Activated CD4-positive, alpha-beta T cell treated with anti-CD3 and anti-CD28 coated beads, Interleukin-2, amount 10 ng/mL, durations not matched to agents 24 days and 14 days (primary cell): ENCODE data around the gene KLHL24. TPM values are rescaled to one million over a fixed set of nuclear protein-coding genes. Genes with fewer than 3 reads are reported as not detected.
"Not testable (repeated sequence)": the region's sequence is repeated elsewhere in the genome, so short reads cannot be mapped to it uniquely, and the experiment has no call there.

ENCODE experiments used
- DNase-seq: peaks from one replicate; pipeline ENCODE4 v3.0.0; 2022
- H3K27ac Mint-ChIP-seq: one replicate; pipeline ENCODE4 v1.8.0; 2022; ENCODE audit warnings: mild to moderate bottlenecking, mixed read lengths
- H3K27me3 Mint-ChIP-seq: one replicate; pipeline ENCODE4 v1.8.0; 2022; ENCODE audit warnings: mixed read lengths
- H3K36me3 Mint-ChIP-seq: one replicate; pipeline ENCODE4 v1.8.0; 2022; ENCODE audit warnings: low read depth, mild to moderate bottlenecking, mixed read lengths
- H3K4me1 Mint-ChIP-seq: one replicate; pipeline ENCODE4 v1.8.0; 2021; ENCODE audit warnings: mixed read lengths
- H3K4me3 Mint-ChIP-seq: one replicate; pipeline ENCODE4 v1.8.0; 2022; ENCODE audit warnings: mild to moderate bottlenecking, moderate library complexity, mixed read lengths
- H3K9me3 Mint-ChIP-seq: one replicate; pipeline ENCODE4 v1.8.0; 2021; ENCODE audit warnings: mixed read lengths
- intact Hi-C: fragments of 100-400 bp; cut with micrococcal nuclease; formaldehyde crosslinking; loops from one replicate; pipeline ENCODE4 v1.15.1; 2023
- total RNA-seq: library from RNA; stranded (reverse); gene quantifications from 2 replicates; pipeline ENCODE4 v1.2.3, GENCODE V29; 2022

Gene KLHL24
- total RNA-seq, 1 donor from 2014 or later = 6.7 TPM

DNA sequence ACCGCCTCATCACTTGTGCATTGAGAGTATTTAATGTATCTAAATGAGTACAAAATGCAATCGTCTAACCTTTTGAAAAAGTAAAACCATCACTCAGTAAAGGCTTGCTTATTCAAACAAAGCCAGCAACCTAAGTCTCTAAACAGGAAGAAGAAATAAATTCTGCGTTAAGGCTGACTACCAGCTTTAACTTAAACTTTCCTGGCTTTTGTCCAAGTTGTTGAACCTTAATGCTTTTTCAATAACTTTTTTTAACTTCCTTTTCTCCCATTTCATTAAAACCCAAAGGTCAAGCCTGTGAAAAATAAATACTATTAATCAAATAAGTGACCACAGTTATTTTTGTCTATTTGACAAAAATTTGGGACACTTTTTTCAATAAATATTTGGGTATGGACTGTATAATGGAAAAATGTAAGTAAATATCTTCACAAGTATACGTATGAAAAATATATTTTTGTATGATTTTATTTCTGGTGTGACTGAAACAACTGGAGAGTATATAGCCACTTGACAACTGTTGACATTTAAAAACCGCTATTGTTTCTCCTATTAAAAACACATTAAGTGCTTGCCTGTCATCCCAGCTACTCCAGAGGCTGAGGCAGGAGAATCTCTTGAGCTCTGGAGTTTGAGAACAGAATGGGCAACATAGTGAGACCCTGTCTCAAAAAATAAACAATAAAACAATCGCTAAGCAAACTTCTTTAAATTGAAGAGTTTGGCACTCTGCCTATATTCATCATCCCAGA lies 2.9 kb downstream of the KLHL24 start:
- Mint-ChIP-seq H3K27ac (peak overlapping the region; percentile 91), H3K36me3 (no peaks in the 10 kb centered on the region), H3K4me1 (peaks cover 20% of the 10 kb centered on the region), H3K4me3 (peak overlapping the region; percentile 94), H3K27me3 (no peaks in the 10 kb centered on the region), H3K9me3 (peaks cover 3% of the 10 kb centered on the region)
- intact Hi-C loops = loop anchor here (5.0 to 10.0 kb wide), 4 partner anchors 121 to 377 kb away; partner anchors contain the start of gene ABCC5
- DNase-seq = no peak

DNA sequence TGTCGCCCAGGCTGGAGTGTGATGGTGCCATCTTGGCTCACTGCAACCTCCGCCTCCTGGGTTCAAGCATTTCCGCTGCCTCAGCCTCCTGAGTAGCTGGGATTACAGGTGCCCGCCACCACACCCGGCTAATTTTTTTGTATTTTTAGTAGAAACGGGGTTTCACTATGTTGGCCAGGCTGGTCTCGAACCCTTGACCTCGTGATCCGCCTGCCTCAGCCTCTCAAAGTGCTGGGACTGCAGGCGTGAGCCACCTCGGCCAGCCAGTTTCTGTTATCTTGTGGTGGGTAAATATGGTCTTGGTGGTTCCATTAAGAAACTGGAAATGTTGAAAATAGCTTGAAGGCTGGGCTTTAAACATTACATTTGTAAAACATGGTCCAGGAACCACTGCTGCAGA lies 5.2 kb downstream of the KLHL24 start:
- H3K27me3 Mint-ChIP-seq, H3K4me3 Mint-ChIP-seq, intact Hi-C loops, H3K36me3 Mint-ChIP-seq, H3K9me3 Mint-ChIP-seq, H3K27ac Mint-ChIP-seq: not testable (repeated sequence)
- peaks cover 12% of the 10 kb centered on the region for H3K4me1 Mint-ChIP-seq
- peak; percentile 40 for DNase-seq

DNA sequence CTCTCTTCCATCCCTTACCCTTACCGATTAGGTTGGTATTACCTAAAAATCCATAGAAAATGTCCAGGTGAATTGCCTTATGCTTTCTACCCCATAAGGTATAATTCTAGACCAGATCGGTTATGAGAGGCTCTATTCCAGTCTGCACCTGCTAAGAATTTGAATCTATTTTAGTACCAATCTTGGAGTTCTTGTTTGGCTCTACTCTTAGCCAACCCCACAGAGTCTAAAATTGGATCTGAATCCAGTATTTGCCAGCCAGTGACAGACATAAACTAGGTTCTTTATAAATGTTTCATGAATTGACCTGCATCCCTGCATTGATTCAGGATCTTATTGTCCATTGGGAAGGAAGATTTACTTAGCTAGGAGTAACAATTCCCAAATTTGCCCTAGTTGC lies 6.5 kb downstream of the KLHL24 start:
- H3K27ac Mint-ChIP-seq = no peak overlapping the region
- no peaks in the 10 kb centered on the region for H3K27me3 Mint-ChIP-seq
- H3K4me1 Mint-ChIP-seq = peaks cover 11% of the 10 kb centered on the region
- DNase-seq = peak; percentile 25
- H3K36me3 Mint-ChIP-seq = peaks cover 12% of the 10 kb centered on the region
- intact Hi-C loops = no loop called here
- H3K4me3 Mint-ChIP-seq = no peak overlapping the region
- peaks cover 3% of the 10 kb centered on the region for H3K9me3 Mint-ChIP-seq

DNA sequence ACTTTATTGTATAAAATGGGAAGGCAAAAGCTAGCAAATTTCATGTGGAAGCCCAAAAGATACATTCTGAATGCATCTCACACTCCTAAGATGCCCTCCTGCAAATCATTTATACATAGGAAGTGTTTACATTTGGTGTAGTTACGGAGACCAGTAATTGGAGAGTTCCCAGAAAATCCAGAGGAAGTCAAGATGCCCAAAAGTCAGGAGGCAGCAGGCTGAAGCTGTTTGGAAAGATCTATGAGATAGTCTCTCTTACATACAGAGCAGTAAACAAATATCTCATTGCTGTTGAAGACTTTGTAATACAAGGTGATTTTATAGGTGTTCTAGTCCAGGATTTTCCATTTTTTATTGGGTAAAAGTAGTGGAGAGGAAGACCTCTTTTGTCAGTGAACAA lies 8.8 kb downstream of the KLHL24 start:
- Mint-ChIP-seq H3K27me3 (no peaks in the 10 kb centered on the region), H3K9me3 (peaks cover 3% of the 10 kb centered on the region), H3K4me1 (no peaks in the 10 kb centered on the region), H3K27ac (no peak overlapping the region), H3K4me3 (no peak overlapping the region), H3K36me3 (peaks cover 16% of the 10 kb centered on the region)
- intact Hi-C loops = no loop called here
- DNase-seq = peak; percentile 12

DNA sequence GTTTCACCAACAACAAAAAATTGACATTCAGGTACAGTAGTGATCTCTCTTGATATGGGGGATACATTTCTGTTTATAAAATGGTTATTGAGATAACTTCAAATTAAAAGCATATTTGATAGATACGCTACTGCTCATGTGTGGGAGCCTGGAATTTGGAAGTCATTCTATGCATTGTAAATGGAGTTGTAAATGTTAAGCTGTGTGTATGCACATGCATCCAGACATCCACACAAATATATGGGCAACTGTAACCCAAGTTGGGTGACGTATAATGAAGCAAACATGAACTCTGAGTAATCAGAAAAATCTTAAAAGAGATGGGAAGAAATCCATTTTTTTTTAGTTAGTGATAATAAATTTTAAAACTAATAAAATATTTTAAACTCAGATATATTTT lies 9.8 kb downstream of the KLHL24 start:
- peaks cover 23% of the 10 kb centered on the region for H3K36me3 Mint-ChIP-seq
- H3K27ac Mint-ChIP-seq = no peak overlapping the region
- no peak overlapping the region for H3K4me3 Mint-ChIP-seq
- H3K4me1 Mint-ChIP-seq = no peaks in the 10 kb centered on the region
- H3K9me3 Mint-ChIP-seq = peaks cover 3% of the 10 kb centered on the region
- intact Hi-C loops = no loop called here
- DNase-seq = no peak
- H3K27me3 Mint-ChIP-seq = no peaks in the 10 kb centered on the region

DNA sequence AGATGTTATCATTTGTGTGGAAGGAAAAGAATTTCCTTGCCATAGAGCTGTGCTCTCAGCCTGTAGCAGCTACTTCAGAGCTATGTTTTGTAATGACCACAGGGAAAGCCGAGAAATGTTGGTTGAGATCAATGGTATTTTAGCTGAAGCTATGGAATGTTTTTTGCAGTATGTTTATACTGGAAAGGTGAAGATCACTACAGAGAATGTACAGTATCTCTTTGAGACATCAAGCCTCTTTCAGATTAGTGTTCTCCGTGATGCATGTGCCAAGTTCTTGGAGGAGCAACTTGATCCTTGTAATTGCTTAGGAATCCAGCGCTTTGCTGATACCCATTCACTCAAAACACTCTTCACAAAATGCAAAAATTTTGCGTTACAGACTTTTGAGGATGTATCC lies 15.1 kb downstream of the KLHL24 start:
- Mint-ChIP-seq H3K27ac (no peak overlapping the region), H3K4me3 (no peak overlapping the region), H3K4me1 (no peaks in the 10 kb centered on the region), H3K36me3 (peaks cover 44% of the 10 kb centered on the region), H3K27me3 (no peaks in the 10 kb centered on the region), H3K9me3 (peaks cover 14% of the 10 kb centered on the region)
- DNase-seq = no peak
- intact Hi-C loops = no loop called here

DNA sequence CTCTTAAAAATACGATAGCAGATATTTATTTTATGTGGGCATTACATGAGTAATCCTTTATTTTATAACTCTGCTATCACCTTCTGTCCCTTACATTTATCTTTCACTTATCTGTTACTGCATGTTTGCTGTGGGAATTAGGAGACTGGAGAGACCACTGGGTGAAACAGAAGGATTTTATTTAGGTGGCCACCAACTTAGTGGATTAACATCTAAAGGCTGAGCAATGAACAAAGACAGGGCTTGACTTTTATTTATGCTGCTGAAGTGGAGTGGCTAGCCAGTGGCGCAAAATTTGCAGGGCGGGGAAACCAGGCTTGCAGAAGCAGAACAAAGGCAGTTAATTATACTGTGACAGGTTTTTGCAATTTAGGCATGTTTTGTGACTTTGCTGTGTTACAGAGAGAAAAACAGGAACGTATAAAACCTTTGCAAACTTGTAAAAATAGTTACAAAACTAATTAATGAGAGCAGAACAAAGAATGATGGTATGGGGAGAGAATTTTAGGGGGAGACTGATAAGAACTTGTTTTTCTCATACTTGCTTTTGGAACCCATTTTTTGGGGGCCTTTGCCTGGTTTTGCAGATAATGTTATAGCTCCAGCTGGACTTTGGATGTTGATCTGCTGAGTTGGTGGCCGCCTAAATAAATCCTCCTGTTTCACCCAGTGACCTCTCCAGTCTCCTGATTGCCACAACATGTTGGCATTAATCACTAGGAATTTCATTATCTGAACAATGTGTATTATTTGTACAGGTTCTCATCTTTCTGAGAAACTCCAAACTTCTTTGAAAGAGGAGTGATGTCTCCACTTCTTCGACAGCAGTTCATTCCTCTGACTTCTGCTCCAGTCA lies 18.0 kb downstream of the KLHL24 start:
- Mint-ChIP-seq H3K27me3 (no peaks in the 10 kb centered on the region), H3K36me3 (peaks cover 49% of the 10 kb centered on the region), H3K4me1 (no peaks in the 10 kb centered on the region), H3K9me3 (peaks cover 25% of the 10 kb centered on the region), H3K27ac (no peak overlapping the region), H3K4me3 (no peak overlapping the region)
- intact Hi-C loops = no loop called here
- no peak for DNase-seq

DNA sequence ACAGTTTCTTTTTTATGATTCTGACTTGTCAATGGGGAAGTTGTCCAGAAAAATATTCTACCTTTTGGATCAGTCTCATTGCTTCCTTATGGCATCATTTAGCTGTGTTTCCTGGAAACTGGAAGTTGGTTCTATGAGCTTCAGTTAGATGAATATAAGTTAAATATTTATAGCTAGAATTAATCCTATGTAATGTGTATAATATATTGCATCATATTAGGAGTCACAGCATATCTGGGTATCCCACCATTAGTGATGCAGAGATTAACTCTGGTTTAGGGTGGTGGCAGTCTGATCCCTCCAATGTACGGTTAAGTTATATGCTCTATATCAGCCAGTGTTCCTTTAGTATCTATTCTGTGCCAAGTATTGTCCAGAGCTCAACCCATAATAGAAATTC lies 19.3 kb downstream of the KLHL24 start:
- intact Hi-C loops = no loop called here
- Mint-ChIP-seq H3K27ac (no peak overlapping the region), H3K4me3 (no peak overlapping the region)

DNA sequence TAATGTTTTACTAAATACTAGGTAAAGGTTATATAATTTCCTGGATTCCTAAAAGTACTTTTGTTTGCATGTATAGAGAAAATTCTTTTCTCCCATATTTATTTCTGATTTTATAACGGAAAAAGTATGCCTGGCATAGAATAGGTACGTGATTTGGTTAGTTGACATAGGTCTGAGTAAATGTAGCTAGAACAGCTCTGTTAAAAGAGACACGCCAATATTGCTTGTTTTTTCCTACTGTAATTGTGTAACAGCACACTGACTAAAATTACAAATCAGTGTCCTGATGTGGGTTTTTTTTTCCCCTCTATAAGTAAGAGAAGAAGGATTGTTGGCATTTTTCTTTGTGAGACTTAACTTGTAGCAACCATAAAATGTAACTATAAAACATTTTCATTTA lies 26.7 kb downstream of the KLHL24 start:
- DNase-seq = no peak
- Mint-ChIP-seq H3K4me3 (no peak overlapping the region), H3K27ac (no peak overlapping the region), H3K36me3 (peaks cover 34% of the 10 kb centered on the region), H3K9me3 (peaks cover 6% of the 10 kb centered on the region), H3K27me3 (no peaks in the 10 kb centered on the region), H3K4me1 (peaks cover 1% of the 10 kb centered on the region)
- intact Hi-C loops = no loop called here

More for the DNA sequence above, 19.3 kb downstream of the KLHL24 start:
- DNase-seq = no peak
- peaks cover 26% of the 10 kb centered on the region for H3K9me3 Mint-ChIP-seq
- peaks cover 1% of the 10 kb centered on the region for H3K4me1 Mint-ChIP-seq
- peaks cover 52% of the 10 kb centered on the region for H3K36me3 Mint-ChIP-seq
- H3K27me3 Mint-ChIP-seq = no peaks in the 10 kb centered on the region

DNA sequence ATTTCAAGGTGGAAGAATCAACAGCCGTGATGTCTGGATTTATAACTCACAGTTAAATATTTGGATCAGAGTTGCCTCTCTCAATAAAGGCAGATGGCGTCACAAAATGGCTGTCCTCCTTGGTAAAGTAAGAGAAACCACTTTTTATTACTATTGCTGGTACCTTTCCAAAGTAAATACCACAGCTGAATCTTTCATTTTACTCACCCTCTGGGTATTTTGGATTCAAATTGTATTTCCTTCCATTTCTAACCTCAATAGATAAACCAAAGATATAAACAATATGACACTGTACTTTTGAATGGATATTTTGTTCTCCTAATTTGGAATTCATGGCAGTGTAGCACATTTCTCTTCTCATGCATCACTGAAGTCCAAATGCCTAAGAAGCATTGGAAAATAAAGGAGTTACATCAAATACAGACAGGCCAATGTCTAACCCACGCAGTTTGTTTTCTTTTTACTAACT lies 29.5 kb downstream of the KLHL24 start:
- intact Hi-C loops = no loop called here
- peaks cover 26% of the 10 kb centered on the region for H3K36me3 Mint-ChIP-seq
- DNase-seq = no peak
- no peaks in the 10 kb centered on the region for H3K27me3 Mint-ChIP-seq
- H3K27ac Mint-ChIP-seq = no peak overlapping the region
- H3K4me3 Mint-ChIP-seq = no peak overlapping the region
- no peaks in the 10 kb centered on the region for H3K4me1 Mint-ChIP-seq
- H3K9me3 Mint-ChIP-seq = no peaks in the 10 kb centered on the region

DNA sequence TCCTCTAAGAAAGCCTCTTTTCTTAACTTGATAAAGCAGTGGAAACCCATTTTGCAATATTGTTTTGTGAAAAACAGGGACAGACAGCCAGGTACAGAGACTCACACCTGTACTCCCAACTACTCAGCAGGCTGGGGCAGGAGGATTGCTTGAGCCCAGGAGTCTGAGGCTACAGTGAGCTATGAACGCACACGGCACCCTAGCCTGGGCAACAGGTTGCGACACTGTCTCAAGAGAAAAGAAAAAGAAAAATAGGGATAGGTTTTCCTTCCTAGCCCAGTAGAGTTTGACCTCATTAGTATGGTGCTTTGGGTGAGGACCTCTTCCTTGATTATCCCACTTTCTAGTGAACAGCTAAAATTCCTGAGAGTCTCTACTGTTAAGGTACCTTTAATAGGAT lies 44.6 kb downstream of the KLHL24 start:
- Mint-ChIP-seq H3K27ac (no peak overlapping the region), H3K4me1 (no peaks in the 10 kb centered on the region), H3K4me3 (no peak overlapping the region), H3K36me3 (peaks cover 16% of the 10 kb centered on the region), H3K9me3 (no peaks in the 10 kb centered on the region), H3K27me3 (no peaks in the 10 kb centered on the region)
- DNase-seq = peak; percentile 46
- intact Hi-C loops = no loop called here

DNA sequence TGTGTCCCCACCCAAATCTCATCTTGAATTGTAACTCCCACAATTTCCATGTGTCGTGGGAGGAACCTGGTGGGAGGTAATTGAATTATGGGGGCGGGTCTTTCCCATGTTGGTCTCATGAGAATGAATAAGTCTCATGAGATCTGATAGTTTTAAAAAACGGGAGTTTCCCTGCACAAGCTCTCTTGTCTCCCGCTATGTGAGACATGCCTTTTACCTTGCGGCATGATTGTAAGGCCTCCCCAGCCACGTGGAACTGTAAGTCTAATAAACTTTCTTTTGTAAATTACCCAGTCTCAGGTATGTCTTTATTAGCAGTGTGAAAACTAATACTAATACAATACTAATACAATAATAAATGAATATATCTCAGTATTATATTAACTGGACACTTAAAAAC lies 52.3 kb downstream of the KLHL24 start:
- no peak overlapping the region for H3K4me3 Mint-ChIP-seq
- no peak for DNase-seq
- H3K9me3 Mint-ChIP-seq = no peaks in the 10 kb centered on the region
- intact Hi-C loops = no loop called here
- H3K27me3 Mint-ChIP-seq = no peaks in the 10 kb centered on the region
- no peaks in the 10 kb centered on the region for H3K4me1 Mint-ChIP-seq
- no peak overlapping the region for H3K27ac Mint-ChIP-seq
- H3K36me3 Mint-ChIP-seq = no peaks in the 10 kb centered on the region

DNA sequence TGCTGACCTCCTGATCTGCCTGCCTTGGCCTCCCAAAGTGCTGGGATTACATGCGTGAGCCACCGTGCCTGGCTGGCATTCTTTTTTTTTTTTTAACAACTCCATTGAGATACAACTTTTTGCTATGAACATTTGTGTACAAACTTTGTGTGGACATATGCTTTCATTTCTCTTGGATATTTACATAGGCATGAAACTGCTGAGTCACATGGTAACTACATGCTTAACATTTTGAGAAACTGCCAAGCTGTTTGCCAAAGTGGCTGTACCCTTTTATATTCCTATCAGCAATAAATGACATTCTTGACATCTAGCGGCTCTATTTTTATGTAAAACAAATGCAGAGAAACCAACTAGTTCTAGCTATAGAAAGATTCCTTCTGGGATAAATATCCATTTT lies 53.5 kb downstream of the KLHL24 start:
- Mint-ChIP-seq H3K36me3 (no peaks in the 10 kb centered on the region), H3K9me3 (no peaks in the 10 kb centered on the region), H3K27me3 (no peaks in the 10 kb centered on the region), H3K27ac (no peak overlapping the region), H3K4me1 (no peaks in the 10 kb centered on the region), H3K4me3 (no peak overlapping the region)
- DNase-seq = no peak
- intact Hi-C loops = no loop called here

DNA sequence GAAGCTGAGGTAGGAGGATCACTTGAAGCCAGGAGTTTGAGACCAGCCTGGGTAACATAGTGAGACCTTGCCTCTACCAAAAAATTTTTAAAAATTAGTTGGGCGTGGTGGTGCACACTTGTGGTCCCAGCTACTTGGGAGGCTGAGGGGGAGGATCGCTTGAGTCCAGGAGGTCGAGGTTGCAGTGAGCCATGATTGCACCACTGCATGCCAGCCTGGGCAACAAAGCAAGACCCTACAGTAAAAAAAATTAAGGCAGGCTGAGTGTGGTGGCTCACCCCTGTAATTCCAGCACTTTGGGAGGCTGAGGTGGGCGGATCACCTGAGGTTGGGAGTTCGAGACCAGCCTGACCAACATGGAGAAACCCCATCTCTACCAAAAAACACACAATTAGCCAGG lies 54.2 kb downstream of the KLHL24 start:
- H3K9me3 Mint-ChIP-seq, intact Hi-C loops, H3K4me3 Mint-ChIP-seq, DNase-seq, H3K27me3 Mint-ChIP-seq, H3K4me1 Mint-ChIP-seq, H3K36me3 Mint-ChIP-seq, H3K27ac Mint-ChIP-seq: not testable (repeated sequence)
